HG02798 (cell line): ENCODE results near the gene TTC39C.

Experiments
- ATAC-seq: cut with Tn5 transposase; IDR thresholded peaks from one replicate; pipeline ENCODE4 v1.9.1; 2021; ENCODE audit warnings: mild to moderate bottlenecking; ENCODE audit not compliant: unreplicated experiment, poor library complexity

The TTC39C gene

GRCh38 chr18:23990474-23991410, 23.8 kb upstream of the TTC39C start:
- ATAC-seq, result no peak

- no peak for ATAC-seq
These were observed 22.2 kb upstream of the TTC39C start for GRCh38 chr18:23992089-23992940.

GRCh38 chr18:23992941-23993280, 21.6 kb upstream of the TTC39C start:
- no peak for ATAC-seq

- ATAC-seq, result no peak
These were observed 20.1 kb upstream of the TTC39C start for GRCh38 chr18:23994361-23994902.

GRCh38 chr18:23995180-23995579, 19.4 kb upstream of the TTC39C start:
- ATAC-seq, result no peak

- no peak for ATAC-seq
These were observed 16.5 kb upstream of the TTC39C start for GRCh38 chr18:23998018-23998417.

GRCh38 chr18:23998820-23999219, 15.7 kb upstream of the TTC39C start:
- no peak for ATAC-seq

- ATAC-seq, result no peak
These were observed 13.7 kb upstream of the TTC39C start for GRCh38 chr18:24000613-24001490.

- no peak for ATAC-seq
These were observed 12.1 kb upstream of the TTC39C start for GRCh38 chr18:24002479-24002878.

GRCh38 chr18:24003288-24003687, 11.3 kb upstream of the TTC39C start:
- ATAC-seq, result no peak

GRCh38 chr18:24003903-24004640, 10.5 kb upstream of the TTC39C start:
- ATAC-seq, result no peak

GRCh38 chr18:24006712-24007313, 7.7 kb upstream of the TTC39C start:
- no peak for ATAC-seq

- no peak for ATAC-seq
These were observed 5.3 kb upstream of the TTC39C start for GRCh38 chr18:24009246-24009645.

GRCh38 chr18:24009651-24010333, 4.8 kb upstream of the TTC39C start:
- peak; percentile 40 for ATAC-seq

GRCh38 chr18:24010673-24011072, 3.9 kb upstream of the TTC39C start:
- no peak for ATAC-seq

GRCh38 chr18:24011123-24011917, 3.2 kb upstream of the TTC39C start:
- no peak for ATAC-seq

GRCh38 chr18:24013051-24013450, 1.5 kb upstream of the TTC39C start:
- ATAC-seq, result no peak
